Upper lobe of right lung (tissue), 1 donor: Measurements from ENCODE around the gene INSC. TPM values are rescaled to one million over a fixed set of nuclear protein-coding genes. Genes with fewer than 3 reads are reported as not detected.

Experiments used
- ATAC-seq: fragments of 200-7000 bp; cut with Tn5 transposase; one replicate; pipeline ENCODE4 v1.9.1; 2020; ENCODE audit warnings: mild to moderate bottlenecking, moderate library complexity
- DNase-seq: peaks from one replicate; pipeline ENCODE4 v3.0.0-alpha.2; 2020
- H3K27ac ChIP-seq: fragments of 200-600 bp; one replicate; pipeline ENCODE4 v1.8.0; 2022
- H3K27me3 ChIP-seq: fragments of 200-600 bp; one replicate; pipeline ENCODE4 v1.8.0; 2022; ENCODE audit warnings: mild to moderate bottlenecking
- H3K36me3 ChIP-seq: fragments of 200-600 bp; one replicate; pipeline ENCODE4 v1.8.0; 2022
- H3K4me1 ChIP-seq: fragments of 200-600 bp; one replicate; pipeline ENCODE4 v1.8.0; 2022
- H3K4me3 ChIP-seq: fragments of 200-600 bp; one replicate; pipeline ENCODE4 v1.8.0; 2022; ENCODE audit warnings: mild to moderate bottlenecking
- H3K9me3 ChIP-seq: fragments of 200-600 bp; one replicate; pipeline ENCODE4 v1.8.0; 2022
- CTCF ChIP-seq: fragments of 200-600 bp; IDR thresholded peaks from one replicate; pipeline ENCODE4 v1.8.0; 2022; ENCODE audit warnings: antibody characterized with exemption
- intact Hi-C: fragments of 100-400 bp; cut with DNase I; formaldehyde crosslinking; loops from one replicate; pipeline ENCODE4 v1.11.0; 2022
- total RNA-seq: library from RNA; stranded (reverse); fragmentation: NEBNext Ultra II Directional; extraction: Animal tissue kit (Norgen Biotek cat#: 25700); gene quantifications from one replicate; pipeline ENCODE4 v1.2.1, GENCODE V29; 2021
- donor health status: DM: no; HTN: yes; CAD: no; lungs with severe emphysema.

INSC gene
- total RNA-seq, 1 donor from 2014 or later: 0.96 TPM

DNA sequence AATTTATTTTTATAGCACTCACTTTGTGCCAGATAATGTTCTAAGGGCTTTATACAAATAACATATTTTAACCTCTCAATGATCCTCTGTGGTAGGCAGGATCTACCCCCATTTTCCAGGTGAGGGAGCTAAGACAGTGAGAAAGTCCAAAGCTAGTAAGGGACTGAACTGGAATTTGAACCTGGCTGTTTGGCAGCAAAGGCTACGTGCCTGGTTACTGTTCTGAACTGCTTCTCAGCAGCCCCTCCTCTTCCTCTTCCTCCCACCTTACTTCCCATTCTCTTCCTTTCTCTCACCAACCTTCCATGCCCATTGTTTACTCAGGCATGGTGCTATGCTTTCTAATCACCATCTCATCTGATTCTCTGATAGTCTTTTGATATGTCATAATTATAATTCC is 82.0 kb downstream of the INSC start:
- H3K9me3 ChIP-seq: no peaks in the 10 kb centered on the region
- no peaks in the 10 kb centered on the region for H3K4me1 ChIP-seq
- H3K27ac ChIP-seq: no peak overlapping the region
- ATAC-seq (no peak), DNase-seq (no peak)
- no peak overlapping the region for H3K4me3 ChIP-seq
- intact Hi-C loops: no loop called here
- TF ChIP-seq CTCF: no peak
- H3K27me3 ChIP-seq: no peaks in the 10 kb centered on the region
- H3K36me3 ChIP-seq: no peaks in the 10 kb centered on the region

GRCh38 chr11:15197696-15198095 is 83.0 kb downstream of the INSC start:
- Histone ChIP-seq H3K4me3 (no peak overlapping the region), H3K27me3 (no peaks in the 10 kb centered on the region), H3K4me1 (no peaks in the 10 kb centered on the region), H3K27ac (no peak overlapping the region), H3K9me3 (no peaks in the 10 kb centered on the region), H3K36me3 (no peaks in the 10 kb centered on the region)
- ATAC-seq: no peak
- no peak for DNase-seq
- intact Hi-C loops: no loop called here
- no peak for TF ChIP-seq CTCF

GRCh38 chr11:15198284-15198683 is 83.6 kb downstream of the INSC start:
- no peak for DNase-seq
- intact Hi-C loops: no loop called here

DNA sequence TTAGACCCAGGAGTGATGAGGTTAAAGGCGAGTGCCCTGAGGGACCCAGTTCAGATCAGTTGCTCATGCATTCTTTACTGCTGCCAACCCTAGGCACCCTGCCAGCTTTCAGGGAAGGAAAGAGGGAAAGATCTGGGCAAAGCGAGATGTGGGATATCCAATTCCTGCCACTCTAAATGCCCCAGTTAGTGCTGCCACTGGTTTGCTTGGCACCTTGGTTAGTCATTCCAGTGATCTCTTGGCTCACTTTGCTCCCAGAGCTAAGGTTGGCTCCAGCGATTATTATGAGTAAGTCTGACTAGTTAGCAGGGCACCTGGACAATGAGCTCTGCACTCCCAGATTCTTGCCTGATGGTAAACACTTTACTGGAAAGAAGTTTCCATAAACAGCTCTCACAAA is 85.0 kb downstream of the INSC start:
- no peak for TF ChIP-seq CTCF
- H3K36me3 ChIP-seq: no peaks in the 10 kb centered on the region
- H3K27ac ChIP-seq: no peak overlapping the region
- no peak overlapping the region for H3K4me3 ChIP-seq
- H3K4me1 ChIP-seq: no peaks in the 10 kb centered on the region
- ATAC-seq (peak; percentile 37), DNase-seq (no peak)
- intact Hi-C loops: no loop called here
- no peaks in the 10 kb centered on the region for H3K9me3 ChIP-seq
- H3K27me3 ChIP-seq: no peaks in the 10 kb centered on the region

More at GRCh38 chr11:15198284-15198683, 83.6 kb downstream of the INSC start:
- Histone ChIP-seq H3K27ac (no peak overlapping the region), H3K4me1 (no peaks in the 10 kb centered on the region), H3K9me3 (no peaks in the 10 kb centered on the region), H3K4me3 (no peak overlapping the region), H3K27me3 (no peaks in the 10 kb centered on the region), H3K36me3 (no peaks in the 10 kb centered on the region)
- TF ChIP-seq CTCF: no peak
- no peak for ATAC-seq

- intact Hi-C loops: no loop called here
- no peak overlapping the region for H3K27ac ChIP-seq
- H3K27me3 ChIP-seq: no peaks in the 10 kb centered on the region
- no peak for TF ChIP-seq CTCF
- no peak overlapping the region for H3K4me3 ChIP-seq
- no peaks in the 10 kb centered on the region for H3K9me3 ChIP-seq
- H3K36me3 ChIP-seq: no peaks in the 10 kb centered on the region
- H3K4me1 ChIP-seq: no peaks in the 10 kb centered on the region
- ATAC-seq (no peak), DNase-seq (no peak)
Measured at GRCh38 chr11:15200696-15201095, 86.0 kb downstream of the INSC start.

GRCh38 chr11:15201586-15201985 is 86.9 kb downstream of the INSC start:
- ATAC-seq: no peak
- DNase-seq: no peak
- Histone ChIP-seq H3K36me3 (no peaks in the 10 kb centered on the region), H3K4me1 (no peaks in the 10 kb centered on the region), H3K4me3 (no peak overlapping the region), H3K9me3 (no peaks in the 10 kb centered on the region), H3K27me3 (no peaks in the 10 kb centered on the region), H3K27ac (no peak overlapping the region)
- TF ChIP-seq CTCF: no peak
- intact Hi-C loops: no loop called here
